NCI-H1930 (cell line): ENCODE measurements around the gene LFNG.
"Not testable (repeated sequence)": the region's sequence is repeated elsewhere in the genome, so short reads cannot be mapped to it uniquely, and the experiment has no call there.

Experiments used
- DNase-seq, 2 experiments: peaks; one replicate each; lab custom pipeline; 2025; lab: John Stamatoyannopoulos, UW

LFNG gene

DNA sequence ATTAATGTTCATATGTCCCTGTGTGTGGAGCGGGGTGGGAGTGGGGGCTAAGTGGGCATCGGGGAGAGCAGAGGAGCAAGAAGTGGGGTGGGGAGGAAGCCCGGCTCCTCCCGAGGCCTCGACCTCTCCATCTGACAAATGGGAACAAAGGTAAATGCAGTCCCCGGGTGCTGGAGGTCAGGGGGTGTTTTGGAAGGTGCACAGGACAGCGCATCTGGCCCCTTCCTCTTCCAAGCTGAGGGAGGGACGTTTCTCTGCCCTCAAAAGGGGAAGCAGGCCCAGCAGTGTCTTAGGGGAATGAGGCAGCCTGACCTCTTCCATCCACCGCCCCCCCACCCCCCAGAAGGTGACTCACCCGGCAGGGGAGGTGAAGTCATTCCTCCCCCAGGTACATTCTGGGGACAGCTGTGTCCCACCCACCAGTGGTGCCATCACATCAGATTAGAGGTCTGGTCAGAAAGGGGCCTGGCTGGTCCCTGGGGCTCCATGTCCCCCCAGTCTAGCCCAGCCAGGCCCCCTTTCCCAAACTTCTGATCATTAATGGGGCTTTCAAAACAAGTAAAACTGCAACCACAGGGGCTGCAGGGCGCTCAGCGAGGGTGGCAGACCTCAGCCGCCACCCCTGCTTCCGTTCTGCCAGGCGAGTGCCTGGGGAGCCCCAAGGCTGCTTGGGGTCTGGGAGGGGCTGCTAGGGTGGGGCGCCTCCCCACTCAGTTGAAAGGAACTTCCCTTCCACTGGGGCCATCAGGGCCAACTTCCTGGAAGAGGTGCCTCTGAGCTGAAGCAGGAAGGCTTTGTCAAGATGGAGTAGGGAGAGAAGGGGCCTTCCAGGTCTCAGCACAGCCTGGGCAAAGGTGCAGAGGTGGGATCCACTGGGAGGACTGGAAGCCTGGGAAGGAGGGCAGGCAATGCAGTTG, 10.8 kb downstream of the LFNG start:
- DNase-seq = no peak

DNA sequence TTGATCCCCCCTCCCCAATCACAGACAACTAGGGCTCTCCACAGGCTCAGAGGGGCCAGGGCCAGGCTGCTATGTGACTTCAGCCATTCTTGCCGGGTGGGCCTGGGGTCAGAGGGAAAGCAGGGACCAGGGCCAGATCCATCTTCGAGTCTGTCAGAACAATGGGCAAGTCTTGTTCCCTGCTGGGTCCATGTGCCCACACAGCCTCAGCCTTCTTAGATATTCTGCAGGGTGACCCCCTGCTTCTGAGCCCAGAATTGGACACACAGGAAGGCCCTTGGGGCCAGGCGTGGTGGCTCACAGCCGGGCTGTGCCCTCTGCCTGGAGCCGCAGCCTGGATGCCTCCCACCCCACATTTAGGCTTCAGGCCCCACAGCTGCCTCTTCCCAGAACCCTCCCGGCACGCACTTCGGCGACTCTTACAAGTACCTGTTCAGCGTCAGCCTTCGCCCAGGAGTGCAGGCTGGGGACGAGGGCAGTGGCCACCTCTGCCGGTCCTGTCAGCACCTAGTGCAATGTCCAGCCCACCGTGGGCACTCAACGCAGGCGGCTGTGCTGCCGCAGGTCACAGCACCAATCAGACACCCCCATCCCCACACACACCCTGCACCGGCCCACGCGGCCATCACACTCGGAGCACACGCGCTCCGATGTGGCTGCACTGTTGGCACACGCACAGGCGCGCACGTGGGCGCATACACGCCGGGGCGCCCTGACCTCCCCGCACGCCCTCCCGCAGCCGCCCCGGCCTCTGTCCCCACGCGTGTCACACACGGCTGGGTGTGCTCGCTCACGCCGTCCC, 11.6 kb downstream of the LFNG start:
- not testable (repeated sequence) for DNase-seq

DNA sequence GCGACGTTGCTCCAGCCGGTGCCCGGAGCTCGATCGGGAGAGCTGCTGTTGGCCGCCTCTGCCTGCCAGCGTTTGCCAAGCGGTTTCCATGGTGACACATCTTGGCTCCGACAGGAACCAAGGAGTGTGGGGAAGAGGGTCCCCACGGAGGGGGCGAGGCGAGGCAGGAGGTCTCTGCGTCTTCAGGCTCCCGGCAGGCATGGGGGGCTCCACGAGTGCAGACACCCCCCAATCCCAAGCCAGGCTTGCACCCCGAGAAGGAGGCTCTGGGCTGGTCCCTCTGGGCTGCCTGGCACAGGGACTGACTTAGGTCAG, 12.2 kb downstream of the LFNG start:
- DNase-seq = not testable (repeated sequence)

DNA sequence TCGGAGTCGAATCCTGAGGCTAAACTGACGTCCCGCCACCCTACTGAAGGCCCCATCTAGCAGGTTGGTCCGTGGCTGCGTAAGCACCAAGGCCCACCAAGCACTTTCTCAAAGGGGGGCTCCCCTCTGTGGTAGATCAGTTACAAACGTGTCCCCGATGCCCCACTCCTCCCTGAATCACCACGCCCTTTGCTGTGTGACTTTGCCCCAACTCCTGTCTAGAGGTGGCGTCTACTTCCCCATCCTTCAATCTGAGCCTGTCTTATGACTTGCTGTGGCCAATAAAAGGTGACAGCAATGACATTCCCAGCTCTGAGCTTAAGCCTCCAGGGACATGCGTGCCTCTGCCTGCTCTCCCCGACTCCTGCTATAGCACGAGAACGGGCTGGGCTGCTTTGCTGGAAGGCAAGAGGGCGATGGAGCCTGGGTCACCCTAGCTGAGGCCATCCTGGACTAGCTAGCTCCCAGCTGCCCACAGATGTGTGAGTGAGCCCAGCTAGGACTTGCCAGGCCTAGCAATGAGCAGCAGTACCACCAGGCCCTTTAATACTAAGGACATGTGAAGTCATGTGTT, 12.7 kb downstream of the LFNG start:
- DNase-seq = not testable (repeated sequence)

DNA sequence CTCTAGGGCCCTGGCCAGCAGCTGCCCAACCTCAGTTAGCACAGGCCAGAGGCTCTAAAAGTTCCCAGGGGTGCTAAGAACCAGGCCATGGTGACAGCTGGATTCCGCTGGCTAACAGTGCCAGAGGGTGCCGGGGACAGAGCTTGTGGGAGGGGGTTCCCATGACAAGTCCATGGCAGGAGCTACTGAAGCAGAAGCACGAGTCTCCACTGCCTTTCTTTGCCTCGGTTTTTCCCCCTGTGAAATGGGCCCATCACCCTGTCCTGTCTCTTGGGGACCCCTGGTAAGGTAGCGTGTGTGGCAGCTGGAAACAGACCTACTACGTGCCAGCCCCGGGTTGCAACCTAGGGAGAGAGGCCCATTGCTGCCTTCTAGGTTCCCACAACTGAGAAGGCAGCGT, 13.2 kb downstream of the LFNG start:
- not testable (repeated sequence) for DNase-seq

DNA sequence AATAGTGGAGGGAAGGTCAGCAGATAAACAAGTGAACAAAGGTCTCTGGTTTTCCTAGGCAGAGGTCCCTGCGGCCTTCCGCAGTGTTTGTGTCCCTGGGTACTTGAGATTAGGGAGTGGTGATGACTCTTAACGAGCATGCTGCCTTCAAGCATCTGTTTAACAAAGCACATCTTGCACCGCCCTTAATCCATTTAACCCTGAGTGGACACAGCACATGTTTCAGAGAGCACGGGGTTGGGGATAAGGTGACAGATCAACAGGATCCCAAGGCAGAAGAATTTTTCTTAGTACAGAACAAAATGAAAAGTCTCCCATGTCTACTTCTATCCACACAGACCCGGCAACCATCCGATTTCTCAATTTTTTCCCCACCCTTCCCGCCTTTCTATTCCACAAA, 14.0 kb downstream of the LFNG start:
- DNase-seq = not testable (repeated sequence)

DNA sequence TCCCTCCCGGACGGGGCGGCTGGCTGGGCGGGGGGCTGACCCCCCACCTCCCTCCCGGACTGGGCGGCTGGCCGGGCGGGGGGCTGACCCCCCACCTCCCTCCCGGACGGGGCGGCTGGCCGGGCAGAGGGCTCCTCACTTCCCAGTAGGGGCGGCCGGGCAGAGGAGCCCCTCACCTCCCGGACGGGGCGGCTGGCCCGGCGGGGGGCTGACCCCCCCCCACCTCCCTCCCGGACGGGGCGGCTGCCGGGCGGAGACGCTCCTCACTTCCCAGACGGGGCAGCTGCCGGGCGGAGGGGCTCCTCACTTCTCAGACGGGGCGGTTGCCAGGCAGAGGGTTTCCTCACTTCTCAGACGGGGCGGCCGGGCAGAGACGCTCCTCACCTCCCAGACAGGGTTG, 14.6 kb downstream of the LFNG start:
- DNase-seq = not testable (repeated sequence)

DNA sequence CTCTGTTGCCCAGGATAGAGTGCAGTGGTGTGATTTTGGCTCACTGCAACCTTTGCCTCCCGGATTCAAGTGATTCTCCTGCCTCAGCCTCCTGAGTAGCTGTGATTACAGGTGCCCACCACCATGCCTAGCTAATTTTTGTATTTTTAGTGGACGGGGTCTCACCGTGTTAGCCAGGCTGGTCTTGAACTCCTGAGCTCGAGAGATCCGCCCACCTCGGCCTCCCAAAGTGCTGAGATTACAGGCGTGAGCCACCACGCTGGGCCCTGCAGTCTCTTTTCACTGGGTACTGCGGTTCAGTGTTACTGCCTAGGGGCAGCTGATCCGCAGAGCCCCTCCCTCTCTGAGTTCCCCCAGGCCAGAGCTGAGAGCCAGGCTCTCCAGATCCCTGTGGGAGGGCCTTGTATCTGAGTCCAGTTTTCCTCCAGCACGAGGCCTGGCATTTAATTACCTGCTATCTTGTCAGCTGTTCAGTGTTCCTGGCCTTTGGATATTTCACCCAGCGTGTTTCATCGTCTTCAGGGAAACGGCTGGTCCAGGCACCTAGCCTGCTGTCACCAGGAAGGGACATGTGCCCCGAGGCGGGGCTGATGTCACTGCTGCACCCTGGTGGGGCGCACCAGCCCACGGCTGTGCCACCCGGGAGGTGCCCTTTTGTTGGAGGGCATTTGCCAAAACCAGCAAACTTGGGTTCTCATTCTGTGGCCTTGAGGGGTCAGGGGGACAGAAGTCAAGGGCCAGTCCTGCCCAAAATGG, 16.5 kb downstream of the LFNG start:
- DNase-seq = not testable (repeated sequence)

DNA sequence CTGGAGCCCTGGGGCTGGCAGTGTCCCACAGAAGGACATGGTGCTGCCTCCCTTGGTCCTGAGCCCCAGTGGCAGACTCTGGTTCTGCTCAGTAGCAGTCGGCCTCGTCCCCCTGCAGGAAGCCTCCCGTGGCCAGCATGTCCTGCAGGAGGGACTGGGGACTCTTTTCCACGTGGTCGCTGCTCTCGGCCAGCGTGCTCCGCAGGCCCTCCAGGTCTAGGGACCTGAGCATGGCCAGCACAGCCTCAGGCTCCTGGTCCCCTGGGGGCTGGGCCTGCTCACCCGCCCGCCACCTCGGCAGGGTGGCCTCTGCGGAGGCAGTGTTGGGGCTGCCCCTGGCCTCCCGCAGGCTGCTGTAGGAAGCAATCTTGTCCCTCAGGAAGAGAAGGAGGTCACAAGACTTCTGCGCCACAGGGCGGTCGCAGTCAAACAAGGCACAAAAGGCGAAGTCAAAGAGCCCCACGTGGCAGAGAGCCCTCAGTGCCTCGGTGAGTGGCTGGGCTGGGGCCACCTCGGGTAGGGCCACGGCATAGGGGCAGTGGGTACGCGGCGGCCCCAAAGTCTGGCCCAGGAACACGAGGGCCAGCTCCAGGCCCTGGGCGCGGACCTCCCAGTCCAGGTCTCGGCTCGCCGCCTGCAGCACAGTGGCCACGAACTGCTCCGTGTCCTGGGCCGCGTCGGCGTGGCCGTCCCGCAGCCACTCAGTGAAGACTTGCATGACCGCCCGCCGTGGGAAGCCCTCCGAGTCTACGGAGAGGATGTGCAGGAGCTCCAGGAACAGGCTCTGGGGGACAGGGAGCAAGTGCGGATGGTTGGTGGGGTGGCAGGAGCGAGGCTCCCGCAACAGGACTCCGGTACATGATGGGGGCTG, 18.6 kb downstream of the LFNG start:
- no peak for DNase-seq

DNA sequence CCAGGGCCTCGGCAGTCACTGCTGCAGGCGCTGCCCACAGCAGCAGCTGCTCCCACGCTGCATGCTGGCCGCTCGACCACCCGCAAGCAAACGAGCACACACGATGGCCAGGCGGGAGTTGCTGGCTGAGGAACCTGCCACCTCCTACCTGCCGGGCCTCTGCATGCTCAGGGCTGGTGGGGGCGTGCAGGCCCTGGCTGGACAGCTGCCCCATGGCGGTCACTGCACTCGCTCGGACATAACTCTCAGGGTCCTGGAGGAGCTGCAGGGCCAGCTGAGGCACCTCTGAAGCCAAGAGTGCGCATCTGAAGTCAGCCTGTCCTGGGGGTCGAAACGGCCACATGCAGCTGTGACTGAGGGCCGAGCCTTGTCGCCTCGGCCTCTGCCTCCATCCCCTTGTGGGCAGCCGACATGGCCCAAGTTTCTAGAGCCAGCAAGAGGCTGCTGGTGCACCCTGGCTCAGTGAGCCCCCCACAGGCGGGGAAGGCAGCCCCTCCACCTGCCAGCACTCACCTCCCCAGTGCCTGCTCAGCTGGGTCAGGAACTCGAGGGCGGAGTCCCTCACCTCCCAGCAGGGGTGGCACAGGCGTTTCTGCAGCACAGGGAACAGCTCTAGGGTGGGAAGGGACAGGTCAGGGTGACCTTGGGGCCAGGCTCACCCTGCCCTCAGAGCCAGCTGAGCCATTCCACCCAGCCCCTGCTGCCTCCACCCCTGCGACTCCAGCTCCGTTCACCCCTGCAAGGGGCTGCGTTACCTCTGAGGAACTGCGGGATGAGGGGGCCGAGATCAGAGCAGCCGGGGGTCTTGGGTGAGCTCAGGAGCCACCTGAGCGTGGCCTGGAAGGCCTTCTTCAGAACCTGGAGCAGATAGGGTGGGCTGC, 19.7 kb downstream of the LFNG start:
- DNase-seq = no peak

DNA sequence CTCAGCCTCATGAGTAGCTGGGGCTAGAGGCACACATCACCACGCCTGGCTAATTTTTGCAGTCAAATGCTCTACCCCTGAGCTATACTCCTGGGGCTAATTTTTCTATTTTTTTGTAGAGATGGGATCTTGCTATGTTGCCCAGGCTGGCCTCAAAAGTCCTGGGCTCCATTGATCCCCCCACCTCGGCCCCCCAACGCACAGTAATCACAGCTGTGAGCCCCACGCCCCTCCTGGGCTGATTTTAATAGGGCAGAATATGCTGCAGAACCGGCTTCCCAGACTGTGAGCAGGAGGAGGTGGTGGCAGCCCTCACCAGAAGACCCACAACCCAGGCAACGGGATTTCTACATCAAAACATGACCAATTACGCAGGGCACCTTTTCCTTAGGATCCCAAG, 20.6 kb downstream of the LFNG start:
- no peak for DNase-seq

DNA sequence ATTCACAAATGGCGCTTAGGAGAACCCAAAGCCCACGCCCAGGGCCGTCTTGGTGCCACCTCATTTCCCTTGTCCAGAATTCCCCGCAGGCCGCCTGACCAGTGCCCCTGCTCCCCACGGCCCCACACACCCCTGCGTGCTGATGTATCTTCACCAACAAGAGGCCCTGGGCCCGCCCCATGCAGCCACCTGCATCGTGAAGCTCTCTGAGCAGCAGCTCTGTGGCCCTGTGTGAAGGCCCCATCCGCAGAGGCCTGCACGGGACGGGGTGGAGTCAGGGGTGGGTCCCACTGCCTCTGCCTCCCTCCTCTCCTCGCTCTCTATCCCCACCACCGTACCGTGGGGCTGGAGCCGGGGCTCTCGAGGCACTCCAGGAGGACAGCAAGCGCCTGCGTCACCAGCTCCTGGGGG, 21.1 kb downstream of the LFNG start:
- DNase-seq = no peak

DNA sequence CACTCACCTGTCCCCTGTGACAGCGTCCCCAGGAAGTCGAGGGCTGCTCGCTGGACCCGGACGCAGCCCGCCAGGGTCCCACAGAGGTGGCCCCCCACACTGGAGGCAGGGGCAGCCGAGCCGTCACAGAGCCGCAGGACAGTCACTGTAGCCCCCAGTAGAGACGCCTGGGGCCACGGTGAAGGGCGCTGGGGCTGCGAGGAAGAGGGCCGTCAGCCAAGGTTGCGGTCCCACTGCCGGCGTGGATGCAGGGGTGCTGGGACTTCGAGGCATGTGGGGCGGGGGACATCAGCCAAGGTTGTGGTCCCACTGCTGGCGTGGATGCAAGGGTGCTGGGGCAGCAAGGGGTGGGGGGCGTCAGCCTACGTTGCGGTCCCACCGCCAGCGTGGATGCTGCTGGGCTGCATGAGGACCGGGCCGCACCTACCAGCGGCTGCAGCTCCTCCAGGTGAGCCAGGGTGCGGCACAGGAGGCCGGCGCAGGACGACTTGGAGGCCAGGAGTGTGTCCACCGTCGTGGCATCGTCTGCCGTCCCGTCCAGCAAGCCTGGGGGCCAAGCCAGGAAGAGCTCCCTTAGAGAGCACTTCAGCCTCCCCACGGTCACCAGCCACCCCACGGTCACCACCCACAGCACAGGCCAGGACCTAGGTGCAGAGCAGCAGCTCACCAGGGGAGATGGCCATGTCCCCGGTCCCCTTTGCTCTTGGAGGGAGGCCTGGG, 21.9 kb downstream of the LFNG start:
- DNase-seq = no peak

DNA sequence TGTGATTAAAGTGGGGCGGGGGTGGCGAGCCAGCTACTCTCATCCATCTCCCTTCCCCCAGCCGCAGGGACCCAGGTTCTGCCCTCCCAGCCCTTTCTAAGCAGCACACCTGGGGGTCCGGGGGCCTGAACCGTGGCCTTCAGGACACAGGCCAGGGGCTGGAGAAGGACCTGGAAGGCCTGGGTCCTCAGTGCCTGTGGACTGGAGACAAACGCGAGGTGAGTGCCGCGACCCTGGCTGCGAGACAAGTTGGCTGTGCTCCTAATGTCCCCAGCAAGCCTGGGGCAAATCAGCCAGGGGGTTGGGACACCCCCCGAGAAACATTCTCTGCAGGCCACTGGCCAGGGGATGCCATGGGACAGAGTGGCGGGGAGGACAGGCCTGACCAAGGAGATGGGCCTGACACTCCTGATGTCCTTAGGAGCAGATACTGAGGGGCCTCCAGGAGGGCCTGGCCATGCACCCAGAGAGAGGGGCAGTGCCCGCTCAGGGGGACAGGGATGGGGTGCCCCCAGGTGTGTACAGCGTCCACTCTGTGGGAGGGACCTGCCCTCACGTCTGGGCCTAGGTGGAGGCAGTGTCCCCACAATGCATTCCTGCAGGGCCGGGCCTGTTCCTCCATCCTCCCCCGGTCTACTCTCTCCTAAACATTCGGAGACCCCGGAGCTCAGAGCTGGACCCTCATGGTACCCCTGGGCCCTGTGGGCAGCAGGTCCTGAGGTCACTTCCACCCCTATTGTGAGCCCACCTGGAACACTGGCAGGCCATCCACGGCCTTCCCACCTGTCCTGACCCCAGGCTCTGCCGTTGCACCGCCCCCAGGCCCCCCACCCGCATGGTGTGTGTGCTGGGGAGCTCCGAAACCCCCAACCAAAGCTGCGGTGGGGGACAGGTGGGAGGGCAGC, 22.7 kb downstream of the LFNG start:
- no peak for DNase-seq

DNA sequence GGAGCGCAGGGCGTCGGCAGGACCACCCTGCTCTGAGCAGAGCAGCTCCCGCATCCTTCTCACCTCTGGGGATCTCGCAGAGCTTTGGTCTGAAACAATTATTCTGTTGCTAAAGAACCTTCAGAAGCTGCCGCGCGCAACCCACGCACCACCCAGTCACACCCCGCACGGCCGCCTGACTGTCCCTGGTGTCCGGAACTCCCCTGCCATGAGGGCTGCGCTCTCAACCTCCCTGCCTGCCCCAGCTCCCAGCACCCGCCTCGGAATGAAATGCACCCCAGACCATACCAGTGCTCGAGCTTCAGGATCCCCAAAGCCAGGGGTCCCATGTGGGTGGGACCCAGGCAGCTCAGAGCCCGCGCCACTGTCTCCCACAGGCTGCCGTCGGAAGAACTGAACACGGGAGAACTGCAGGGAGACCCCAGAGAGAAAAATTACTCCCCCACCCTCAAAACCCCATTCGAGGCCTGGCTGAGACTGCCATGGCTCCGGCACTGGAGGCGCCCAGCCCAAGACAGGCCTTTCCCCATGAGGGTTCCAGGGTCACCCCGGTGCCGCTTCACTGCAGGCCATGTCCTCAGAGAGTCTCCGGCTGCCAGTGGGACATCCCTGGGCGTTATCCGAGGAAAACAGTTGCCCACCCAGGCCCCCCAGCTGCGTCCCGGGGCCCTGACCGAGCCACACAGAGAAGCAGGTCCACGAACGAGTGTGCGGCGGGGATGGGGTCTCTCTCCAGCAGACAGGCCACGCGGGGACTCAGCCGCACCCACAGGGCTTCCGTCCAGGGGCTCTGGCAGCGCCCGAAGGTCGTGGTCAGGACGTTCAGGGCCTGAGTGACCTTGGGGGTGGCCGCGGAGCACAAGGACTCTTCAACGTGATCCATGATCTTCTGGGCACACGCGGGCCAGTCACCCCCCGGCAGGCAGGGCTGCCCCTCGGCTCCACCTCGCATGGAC, 23.6 kb downstream of the LFNG start:
- no peak for DNase-seq

DNA sequence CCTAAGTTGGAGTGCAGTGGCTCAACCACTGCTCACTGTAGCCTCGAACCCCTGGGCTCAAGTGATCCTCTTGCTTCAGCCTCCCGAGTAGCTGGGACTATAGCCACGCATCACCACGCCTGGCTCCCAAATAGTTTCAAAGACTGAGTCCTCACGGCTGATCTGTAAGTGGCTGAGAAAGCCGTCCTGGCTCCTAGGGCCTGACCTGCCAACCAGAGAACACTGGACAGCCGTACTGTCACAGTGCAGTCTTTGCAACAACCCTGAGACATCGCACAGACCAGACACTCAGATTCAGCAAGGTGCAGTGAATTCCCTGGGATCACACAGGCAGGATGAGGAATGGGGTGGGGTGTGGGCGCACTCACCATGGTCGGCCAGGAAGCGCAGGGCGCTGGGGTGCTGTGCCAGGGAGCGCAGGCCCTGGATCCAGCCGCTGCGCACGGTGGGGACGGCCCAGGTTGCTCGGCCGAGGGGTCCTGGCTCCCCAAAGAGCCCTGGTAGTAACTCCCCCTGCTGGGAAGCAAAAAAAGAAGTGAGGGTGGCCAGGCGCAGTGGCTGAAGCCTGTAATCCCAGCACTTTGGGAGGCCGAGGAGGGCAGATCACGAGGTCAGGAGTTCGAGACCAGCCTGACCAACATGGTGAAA, 25.1 kb downstream of the LFNG start:
- no peak for DNase-seq
